Esophagus squamous epithelium (tissue), 4 donors: Measurements from ENCODE around the gene ANO4.

Experiments used
- POLR2A ChIP-seq, 4 donors: fragments of 450-650 bp; IDR thresholded peaks; one replicate each; pipeline ENCODE4 v1.6.1; 2017; ENCODE audit warnings: antibody characterized with exemption in 4 of 4, mild to moderate bottlenecking in 4 of 4, moderate library complexity in 3 of 4
- TF ChIP-seq, protein P1 (sequence below), 6 experiments: fragments of 450-650 bp in 4 of 6; fragments of 200-600 bp in 2 of 6; sonication (generic) in 2 of 6; IDR thresholded peaks; one replicate each; pipeline ENCODE4 v1.5.1; 2016 to 2019; ENCODE audit warnings: antibody characterized with exemption in 6 of 6, mild to moderate bottlenecking in 4 of 6, moderate library complexity in 4 of 6

DNA sequence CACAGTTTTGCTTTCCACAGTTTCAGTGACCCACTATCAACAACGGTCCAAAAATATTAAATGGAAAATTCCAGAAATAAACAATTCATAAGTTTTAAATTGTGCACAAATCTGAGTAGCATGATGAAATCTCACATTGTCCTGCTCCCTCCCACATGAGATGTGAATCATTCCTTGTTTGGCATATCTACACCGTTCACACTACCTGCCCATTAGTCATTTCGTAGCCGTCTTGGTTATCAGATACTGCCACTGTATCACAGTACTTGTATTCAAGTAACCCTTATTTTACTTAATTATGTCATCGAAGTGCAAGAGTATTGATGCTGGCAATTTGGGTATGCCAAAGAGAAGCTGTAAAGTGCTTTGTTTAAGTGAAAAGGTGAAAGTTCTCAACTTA lies 270.1 kb downstream of the ANO4 start:
- TF ChIP-seq, protein P1, sequence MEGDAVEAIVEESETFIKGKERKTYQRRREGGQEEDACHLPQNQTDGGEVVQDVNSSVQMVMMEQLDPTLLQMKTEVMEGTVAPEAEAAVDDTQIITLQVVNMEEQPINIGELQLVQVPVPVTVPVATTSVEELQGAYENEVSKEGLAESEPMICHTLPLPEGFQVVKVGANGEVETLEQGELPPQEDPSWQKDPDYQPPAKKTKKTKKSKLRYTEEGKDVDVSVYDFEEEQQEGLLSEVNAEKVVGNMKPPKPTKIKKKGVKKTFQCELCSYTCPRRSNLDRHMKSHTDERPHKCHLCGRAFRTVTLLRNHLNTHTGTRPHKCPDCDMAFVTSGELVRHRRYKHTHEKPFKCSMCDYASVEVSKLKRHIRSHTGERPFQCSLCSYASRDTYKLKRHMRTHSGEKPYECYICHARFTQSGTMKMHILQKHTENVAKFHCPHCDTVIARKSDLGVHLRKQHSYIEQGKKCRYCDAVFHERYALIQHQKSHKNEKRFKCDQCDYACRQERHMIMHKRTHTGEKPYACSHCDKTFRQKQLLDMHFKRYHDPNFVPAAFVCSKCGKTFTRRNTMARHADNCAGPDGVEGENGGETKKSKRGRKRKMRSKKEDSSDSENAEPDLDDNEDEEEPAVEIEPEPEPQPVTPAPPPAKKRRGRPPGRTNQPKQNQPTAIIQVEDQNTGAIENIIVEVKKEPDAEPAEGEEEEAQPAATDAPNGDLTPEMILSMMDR (IDR thresholded peaks at IDR 0.05), result no peak
- no peak for TF ChIP-seq POLR2A (IDR thresholded peaks at IDR 0.05)
